KMS-11 (cell line): ENCODE measurements around the gene SDC3.
"Not testable (repeated sequence)": the region's sequence is repeated elsewhere in the genome, so short reads cannot be mapped to it uniquely, and the experiment has no call there.

Experiments
- H2AFZ ChIP-seq: fragments of 200-600 bp; sonication (generic); 2 replicates; pipeline ENCODE4 v1.6.1; 2016; ENCODE audit warnings: antibody characterized with exemption, mixed run types, low read depth
- H3K27ac ChIP-seq: fragments of 200-600 bp; sonication (generic); 2 replicates; pipeline ENCODE4 v1.6.1; 2016; ENCODE audit warnings: mild to moderate bottlenecking, mixed run types
- H3K27me3 ChIP-seq: fragments of 200-600 bp; sonication (generic); 2 replicates; pipeline ENCODE4 v1.6.1; 2017; ENCODE audit warnings: mild to moderate bottlenecking, low read depth, mixed run types, moderate library complexity; ENCODE audit not compliant: insufficient read depth
- H3K36me3 ChIP-seq: fragments of 200-600 bp; sonication (generic); 2 replicates; pipeline ENCODE4 v1.6.1; 2017; ENCODE audit warnings: mild to moderate bottlenecking, mixed run types; ENCODE audit not compliant: insufficient read depth
- H3K4me1 ChIP-seq: fragments of 200-600 bp; sonication (generic); 2 replicates; pipeline ENCODE4 v1.6.1; 2016; ENCODE audit warnings: mild to moderate bottlenecking, low read depth, mixed run types; ENCODE audit not compliant: poor library complexity, severe bottlenecking
- H3K4me2 ChIP-seq: fragments of 200-600 bp; sonication (generic); 2 replicates; pipeline ENCODE4 v1.7.0; 2016; ENCODE audit warnings: mild to moderate bottlenecking, mixed run types
- H3K4me3 ChIP-seq: fragments of 200-600 bp; sonication (generic); IDR thresholded peaks from 2 replicates; pipeline ENCODE4 v1.6.1; 2017; ENCODE audit warnings: low read depth, low read length, mixed read lengths; ENCODE audit not compliant: insufficient read depth
- H3K79me2 ChIP-seq: fragments of 200-600 bp; sonication (generic); 2 replicates; pipeline ENCODE4 v1.6.1; 2016; ENCODE audit warnings: low read depth, mixed run types; ENCODE audit not compliant: insufficient read depth
- H3K9ac ChIP-seq: fragments of 200-600 bp; sonication (generic); 2 replicates; pipeline ENCODE4 v1.6.1; 2016; ENCODE audit warnings: mild to moderate bottlenecking, mixed run types
- H4K20me1 ChIP-seq: fragments of 200-600 bp; sonication (generic); 2 replicates; pipeline ENCODE4 v1.6.1; 2016; ENCODE audit warnings: mild to moderate bottlenecking, mixed run types; ENCODE audit not compliant: insufficient read depth
- TF ChIP-seq, protein P1 (sequence below): fragments of 200-600 bp; sonication (generic); conservative IDR thresholded peaks from 2 replicates; pipeline ENCODE4 v1.6.1; 2017; ENCODE audit warnings: low read depth, mild to moderate bottlenecking, antibody characterized with exemption, low read length, moderate library complexity, mixed read lengths

The SDC3 gene

DNA sequence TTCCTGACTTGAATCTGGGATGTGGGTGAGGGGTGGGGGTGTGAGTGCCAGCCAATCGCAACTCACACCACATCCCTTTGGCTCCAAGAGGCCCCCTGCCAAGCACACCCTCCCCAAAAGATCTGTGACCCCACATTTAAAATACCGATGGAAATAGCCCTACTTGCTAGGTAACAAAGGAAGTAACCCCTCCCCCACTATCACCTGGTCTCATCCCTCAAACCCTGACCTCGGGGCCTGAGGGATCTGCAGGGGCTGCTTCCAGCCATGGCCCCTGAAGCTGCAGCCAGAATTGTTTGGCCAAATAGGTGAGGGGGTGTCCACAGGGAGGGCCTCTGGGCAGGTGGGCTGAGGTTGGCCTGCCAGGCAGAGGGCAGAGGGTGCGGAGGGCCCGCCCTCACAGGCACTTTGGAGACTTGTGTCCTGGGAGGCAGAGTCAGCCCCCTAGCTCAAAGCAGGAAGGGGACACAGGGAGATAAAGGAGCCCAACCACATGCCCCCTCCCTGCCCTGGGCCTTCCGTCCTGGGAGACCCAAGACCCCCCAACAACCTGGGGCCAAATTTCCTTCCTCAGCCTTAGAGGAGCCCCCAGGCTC, 37.2 kb downstream of the SDC3 start:
- no peak overlapping the region for H3K9ac ChIP-seq
- no peak overlapping the region for H2AFZ ChIP-seq
- H3K4me2 ChIP-seq = no peak overlapping the region
- no peaks in the 10 kb centered on the region for H4K20me1 ChIP-seq
- H3K27me3 ChIP-seq = peaks cover 43% of the 10 kb centered on the region
- H3K4me3 ChIP-seq = no peak overlapping the region
- H3K4me1 ChIP-seq = peaks cover 11% of the 10 kb centered on the region
- H3K27ac ChIP-seq = no peak overlapping the region
- no peaks in the 10 kb centered on the region for H3K36me3 ChIP-seq
- TF ChIP-seq, protein P1, sequence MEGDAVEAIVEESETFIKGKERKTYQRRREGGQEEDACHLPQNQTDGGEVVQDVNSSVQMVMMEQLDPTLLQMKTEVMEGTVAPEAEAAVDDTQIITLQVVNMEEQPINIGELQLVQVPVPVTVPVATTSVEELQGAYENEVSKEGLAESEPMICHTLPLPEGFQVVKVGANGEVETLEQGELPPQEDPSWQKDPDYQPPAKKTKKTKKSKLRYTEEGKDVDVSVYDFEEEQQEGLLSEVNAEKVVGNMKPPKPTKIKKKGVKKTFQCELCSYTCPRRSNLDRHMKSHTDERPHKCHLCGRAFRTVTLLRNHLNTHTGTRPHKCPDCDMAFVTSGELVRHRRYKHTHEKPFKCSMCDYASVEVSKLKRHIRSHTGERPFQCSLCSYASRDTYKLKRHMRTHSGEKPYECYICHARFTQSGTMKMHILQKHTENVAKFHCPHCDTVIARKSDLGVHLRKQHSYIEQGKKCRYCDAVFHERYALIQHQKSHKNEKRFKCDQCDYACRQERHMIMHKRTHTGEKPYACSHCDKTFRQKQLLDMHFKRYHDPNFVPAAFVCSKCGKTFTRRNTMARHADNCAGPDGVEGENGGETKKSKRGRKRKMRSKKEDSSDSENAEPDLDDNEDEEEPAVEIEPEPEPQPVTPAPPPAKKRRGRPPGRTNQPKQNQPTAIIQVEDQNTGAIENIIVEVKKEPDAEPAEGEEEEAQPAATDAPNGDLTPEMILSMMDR = no peak
- no peaks in the 10 kb centered on the region for H3K79me2 ChIP-seq

DNA sequence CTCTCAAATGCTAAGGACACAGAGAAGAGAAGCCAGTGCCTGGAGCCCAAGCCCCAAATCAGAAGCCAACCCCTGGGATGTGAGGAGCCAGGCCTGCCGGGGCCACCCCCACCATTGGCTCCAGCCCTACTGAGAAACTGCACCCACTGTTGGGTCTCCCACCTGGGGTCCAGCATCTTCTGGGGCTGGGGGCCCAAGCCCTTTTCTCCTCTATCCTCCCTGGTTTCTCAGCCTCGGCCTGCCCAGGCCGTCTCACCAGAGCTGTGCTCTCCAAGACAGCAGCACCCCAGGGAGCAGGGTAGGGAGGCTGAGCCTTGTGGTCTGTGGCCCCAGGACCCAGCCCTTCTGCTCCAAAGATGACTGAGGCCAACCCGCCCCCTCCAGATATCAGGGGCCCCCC, 37.9 kb downstream of the SDC3 start:
- Histone ChIP-seq H3K9ac (no peak overlapping the region), H3K4me1 (peaks cover 11% of the 10 kb centered on the region), H3K27ac (no peak overlapping the region), H2AFZ (no peak overlapping the region), H3K79me2 (no peaks in the 10 kb centered on the region), H3K4me2 (no peak overlapping the region), H3K36me3 (no peaks in the 10 kb centered on the region), H3K27me3 (peaks cover 46% of the 10 kb centered on the region), H3K4me3 (no peak overlapping the region), H4K20me1 (no peaks in the 10 kb centered on the region)
- TF ChIP-seq, protein P1 = no peak

DNA sequence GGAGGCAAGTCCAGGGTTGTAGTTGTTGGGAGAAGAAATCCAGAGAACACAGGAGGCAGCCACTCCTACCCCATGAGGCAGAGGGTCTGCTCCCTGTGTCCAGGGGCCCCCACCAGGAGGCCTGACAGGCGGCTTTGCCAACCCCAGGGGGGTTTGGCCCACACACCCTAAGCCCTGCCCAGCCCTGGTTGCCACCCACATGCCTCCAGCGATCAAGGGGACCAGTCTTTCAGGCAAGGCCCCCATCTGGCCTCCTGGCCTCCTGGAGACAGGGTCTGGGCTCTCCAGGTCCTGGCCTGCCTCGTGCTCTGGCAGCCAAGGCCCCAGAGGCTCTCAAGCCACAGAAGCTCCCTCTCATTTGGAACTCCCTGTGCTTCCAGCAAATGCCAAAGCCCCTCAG, 38.5 kb downstream of the SDC3 start:
- TF ChIP-seq, protein P1 = no peak
- Histone ChIP-seq H3K4me3 (no peak overlapping the region), H3K27ac (no peak overlapping the region), H2AFZ (no peak overlapping the region), H3K36me3 (no peaks in the 10 kb centered on the region), H3K4me2 (no peak overlapping the region), H3K4me1 (peaks cover 11% of the 10 kb centered on the region), H3K9ac (no peak overlapping the region), H3K27me3 (peaks cover 41% of the 10 kb centered on the region), H3K79me2 (no peaks in the 10 kb centered on the region), H4K20me1 (no peaks in the 10 kb centered on the region)

DNA sequence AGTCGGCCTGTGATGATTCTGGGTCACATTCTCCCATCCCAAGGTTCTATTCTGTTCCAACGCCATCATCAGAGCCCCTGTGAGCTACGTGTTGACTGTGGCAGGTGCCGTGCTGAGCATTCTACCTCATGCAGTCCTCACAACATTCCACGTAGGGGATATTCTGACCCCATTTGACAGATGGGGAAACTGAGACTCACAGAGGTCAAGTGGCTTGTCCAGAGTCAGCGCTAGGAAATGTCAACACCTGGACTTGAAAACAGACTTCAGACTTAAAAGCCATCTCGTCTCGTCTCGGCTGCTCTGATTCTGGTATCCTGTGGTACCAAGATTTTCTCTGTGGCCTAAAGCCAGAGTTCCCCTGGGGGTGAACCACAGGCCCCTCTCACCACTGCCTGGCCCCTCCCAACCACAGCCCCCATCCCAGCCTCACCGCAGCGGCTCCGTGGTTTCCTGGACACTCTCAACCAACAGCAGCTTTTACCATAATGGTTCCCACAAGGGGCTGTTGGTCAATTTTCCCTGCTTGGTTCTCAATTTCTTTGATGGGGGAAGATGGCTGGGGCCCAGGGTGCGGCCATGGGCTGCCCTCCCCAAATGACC, 39.6 kb downstream of the SDC3 start:
- TF ChIP-seq, protein P1 = no peak
- no peaks in the 10 kb centered on the region for H3K79me2 ChIP-seq
- H3K4me1 ChIP-seq = peaks cover 11% of the 10 kb centered on the region
- no peak overlapping the region for H3K9ac ChIP-seq
- H3K27ac ChIP-seq = no peak overlapping the region
- H3K4me3 ChIP-seq = no peak overlapping the region
- H2AFZ ChIP-seq = no peak overlapping the region
- H4K20me1 ChIP-seq = no peaks in the 10 kb centered on the region
- no peaks in the 10 kb centered on the region for H3K36me3 ChIP-seq
- H3K27me3 ChIP-seq = peaks cover 49% of the 10 kb centered on the region
- no peak overlapping the region for H3K4me2 ChIP-seq

DNA sequence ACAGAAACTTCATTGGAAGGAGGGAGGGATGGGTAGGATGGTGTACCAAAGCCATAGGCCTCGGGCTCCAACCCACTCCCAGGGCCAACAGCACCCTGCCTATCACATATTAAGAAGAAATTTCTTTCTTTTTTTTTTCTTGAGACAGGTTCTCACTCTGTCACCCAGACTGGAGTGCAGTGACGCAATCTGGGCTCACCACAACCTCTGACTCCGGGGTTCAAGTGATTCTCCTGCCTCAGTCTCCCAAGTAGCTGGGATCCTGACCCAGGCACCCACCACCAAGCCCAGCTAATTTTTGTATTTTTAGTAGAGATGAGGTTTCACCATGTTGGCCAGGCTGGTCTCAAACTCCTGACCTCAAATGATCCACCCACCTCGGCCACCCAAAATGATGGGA, 40.5 kb downstream of the SDC3 start:
- H4K20me1 ChIP-seq, H3K27ac ChIP-seq, H2AFZ ChIP-seq, H3K79me2 ChIP-seq, H3K9ac ChIP-seq, H3K4me2 ChIP-seq, H3K36me3 ChIP-seq, H3K4me3 ChIP-seq: not testable (repeated sequence)
- Histone ChIP-seq H3K27me3 (peaks cover 51% of the 10 kb centered on the region), H3K4me1 (peaks cover 11% of the 10 kb centered on the region)
